Panc1 (cell line): ENCODE measurements around the gene BCAN. TPM values are rescaled to one million over a fixed set of nuclear protein-coding genes. Genes with fewer than 3 reads are reported as not detected.

Experiments used
- ATAC-seq: fragments of 200-7000 bp; cut with Tn5 transposase; 2 replicates; pipeline ENCODE4 v1.9.1; 2020; ENCODE audit warnings: mild to moderate bottlenecking, moderate library complexity
- BruUV-seq: library from RNA; stranded (reverse); fragments of 400-500 nt; replicated peaks from 2 replicates; lab custom pipeline; 2021; lab: Mats Ljungman, UMichigan
- CTCF ChIA-PET: fragments of 300-600 bp; sonication (Branson Sonifier 250); formaldehyde crosslinking; loops from one replicate; lab custom pipeline; 2022; ENCODE audit warnings: antibody characterized with exemption; lab: Charles Lee
- POLR2A ChIA-PET: fragments of 300-600 bp; sonication (Branson Sonifier 250); formaldehyde crosslinking; loops from one replicate; lab custom pipeline; 2022; ENCODE audit warnings: antibody characterized with exemption; lab: Charles Lee
- DNase-seq: peaks from one replicate; pipeline ENCODE4 v3.0.0-alpha.2; 2010; ENCODE audit warnings: low read depth, low spot score
- H3K27ac ChIP-seq: 2 replicates; pipeline ENCODE4 v1.5.1; 2011; ENCODE audit warnings: mild to moderate bottlenecking, low read length, inconsistent platforms
- H3K27me3 ChIP-seq: fragments of 200-500 bp; sonication (Bioruptor generic); 2 replicates; pipeline ENCODE4 v1.6.0; 2014; ENCODE audit warnings: low read length, inconsistent platforms; ENCODE audit not compliant: control insufficient read depth, insufficient read depth
- H3K36me3 ChIP-seq: fragments of 200-500 bp; sonication (Bioruptor generic); 2 replicates; pipeline ENCODE4 v1.5.1; 2014; ENCODE audit warnings: inconsistent platforms, mild to moderate bottlenecking, low read length, moderate library complexity; ENCODE audit not compliant: control insufficient read depth, insufficient read depth
- H3K4me1 ChIP-seq: 2 replicates; pipeline ENCODE4 v1.5.1; 2011; ENCODE audit warnings: inconsistent platforms, mild to moderate bottlenecking, low read length, moderate library complexity; ENCODE audit not compliant: control insufficient read depth, insufficient read depth
- H3K4me3 ChIP-seq, 2 experiments: 2 replicates each; pipeline ENCODE4 v1.5.1; 2011 to 2012; ENCODE audit warnings: low read depth in 2 of 2, low read length in 2 of 2, mild to moderate bottlenecking in 2 of 2, inconsistent platforms in 1 of 2, moderate library complexity in 1 of 2
- H3K9me3 ChIP-seq: fragments of 200-500 bp; sonication (Bioruptor generic); 2 replicates; pipeline ENCODE4 v1.5.1; 2014; ENCODE audit warnings: low read depth, mild to moderate bottlenecking, inconsistent platforms, low read length, moderate library complexity; ENCODE audit not compliant: control insufficient read depth, insufficient read depth
- POLR2AphosphoS5 ChIP-seq: IDR thresholded peaks from 2 replicates; pipeline ENCODE4 v1.6.1; 2012; ENCODE audit warnings: mild to moderate bottlenecking, low read depth, low read length, moderate library complexity
- SIN3A ChIP-seq: IDR thresholded peaks from 2 replicates; pipeline ENCODE4 v1.6.1; 2012; ENCODE audit warnings: low read depth, mild to moderate bottlenecking, low read length, moderate library complexity, borderline replicate concordance; ENCODE audit not compliant: insufficient read depth
- TCF7L2 ChIP-seq: IDR thresholded peaks from 2 replicates; pipeline ENCODE4 v1.6.1; 2011; ENCODE audit warnings: mild to moderate bottlenecking, low read depth, low read length, inconsistent platforms
- in situ Hi-C: cut with HindIII; loops from 2 replicates; pipeline ENCODE4 v1.10.0; 2016; ENCODE audit warnings: low sequenced_read_pairs, low pct_unique_long_range_greater_than_20kb
- intact Hi-C: fragments of 100-400 bp; cut with micrococcal nuclease; formaldehyde crosslinking; loops from one replicate; pipeline ENCODE4 v1.10.0; 2022; ENCODE audit not compliant: unreplicated experiment
- total RNA-seq: library from RNA; stranded (reverse); gene quantifications from one replicate; pipeline ENCODE4 v1.2.1, GENCODE V29; 2021; ENCODE audit not compliant: unreplicated experiment
- TF ChIP-seq, protein P1 (sequence below): fragments of 450-650 bp; IDR thresholded peaks from 2 replicates; pipeline ENCODE4 v1.5.1; 2017; ENCODE audit warnings: mild to moderate bottlenecking
- TF ChIP-seq, protein P2 (sequence below), 2 experiments: IDR thresholded peaks; 2 replicates each; pipeline ENCODE4 v1.6.1; 2011 to 2012; ENCODE audit warnings: low read depth in 2 of 2, control low read depth in 1 of 2, low read length in 1 of 2, mild to moderate bottlenecking in 1 of 2, moderate library complexity in 1 of 2; ENCODE audit not compliant: insufficient read depth in 1 of 2

Gene BCAN
- total RNA-seq, 1 experiment from 2014 or later: 0.57 TPM

DNA sequence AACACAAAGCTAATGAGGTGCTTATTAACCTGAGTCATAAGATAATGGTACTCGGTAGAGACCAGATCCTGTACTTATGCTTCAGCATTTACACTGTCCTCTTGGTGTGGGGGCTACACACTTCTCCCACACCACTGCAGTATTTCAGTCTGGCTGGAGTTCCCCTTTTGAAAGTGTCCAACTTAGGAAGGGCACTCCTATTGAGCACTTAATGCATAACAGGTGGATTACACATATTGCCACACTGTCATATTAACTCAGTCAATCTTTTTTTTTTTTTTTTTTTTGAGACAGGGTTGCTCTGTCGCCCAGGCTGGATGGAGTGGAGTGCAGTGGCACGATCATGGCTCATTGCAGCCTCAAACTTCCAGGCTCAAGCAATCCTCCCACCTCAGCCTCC is 42.1 kb upstream of the BCAN start:
- intact Hi-C loops: loop anchor here (10.0 kb wide), 1 partner anchor 145 kb away; no protein-coding TSS in a partner anchor

GRCh38 chr1:156600733-156601121 is 41.2 kb upstream of the BCAN start:
- ChIA-PET POLR2A (no interaction called here), CTCF (interaction anchor here (0.6 kb wide), 1 partner anchor 17 kb away, joined by 4 read pairs; no protein-coding TSS in a partner anchor)
- intact Hi-C loops (loop anchor here (10.0 kb wide), 1 partner anchor 146 kb away; no protein-coding TSS in a partner anchor), in situ Hi-C loops (no loop called here)
- no peaks in the 10 kb centered on the region for H3K9me3 ChIP-seq
- H3K4me1 ChIP-seq: peaks cover 5% of the 10 kb centered on the region
- peaks cover 12% of the 10 kb centered on the region for H3K36me3 ChIP-seq
- TF ChIP-seq POLR2AphosphoS5 (no peak), TCF7L2 (no peak), SIN3A (no peak)
- TF ChIP-seq, protein P1, sequence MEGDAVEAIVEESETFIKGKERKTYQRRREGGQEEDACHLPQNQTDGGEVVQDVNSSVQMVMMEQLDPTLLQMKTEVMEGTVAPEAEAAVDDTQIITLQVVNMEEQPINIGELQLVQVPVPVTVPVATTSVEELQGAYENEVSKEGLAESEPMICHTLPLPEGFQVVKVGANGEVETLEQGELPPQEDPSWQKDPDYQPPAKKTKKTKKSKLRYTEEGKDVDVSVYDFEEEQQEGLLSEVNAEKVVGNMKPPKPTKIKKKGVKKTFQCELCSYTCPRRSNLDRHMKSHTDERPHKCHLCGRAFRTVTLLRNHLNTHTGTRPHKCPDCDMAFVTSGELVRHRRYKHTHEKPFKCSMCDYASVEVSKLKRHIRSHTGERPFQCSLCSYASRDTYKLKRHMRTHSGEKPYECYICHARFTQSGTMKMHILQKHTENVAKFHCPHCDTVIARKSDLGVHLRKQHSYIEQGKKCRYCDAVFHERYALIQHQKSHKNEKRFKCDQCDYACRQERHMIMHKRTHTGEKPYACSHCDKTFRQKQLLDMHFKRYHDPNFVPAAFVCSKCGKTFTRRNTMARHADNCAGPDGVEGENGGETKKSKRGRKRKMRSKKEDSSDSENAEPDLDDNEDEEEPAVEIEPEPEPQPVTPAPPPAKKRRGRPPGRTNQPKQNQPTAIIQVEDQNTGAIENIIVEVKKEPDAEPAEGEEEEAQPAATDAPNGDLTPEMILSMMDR: no peak
- TF ChIP-seq, protein P2, sequence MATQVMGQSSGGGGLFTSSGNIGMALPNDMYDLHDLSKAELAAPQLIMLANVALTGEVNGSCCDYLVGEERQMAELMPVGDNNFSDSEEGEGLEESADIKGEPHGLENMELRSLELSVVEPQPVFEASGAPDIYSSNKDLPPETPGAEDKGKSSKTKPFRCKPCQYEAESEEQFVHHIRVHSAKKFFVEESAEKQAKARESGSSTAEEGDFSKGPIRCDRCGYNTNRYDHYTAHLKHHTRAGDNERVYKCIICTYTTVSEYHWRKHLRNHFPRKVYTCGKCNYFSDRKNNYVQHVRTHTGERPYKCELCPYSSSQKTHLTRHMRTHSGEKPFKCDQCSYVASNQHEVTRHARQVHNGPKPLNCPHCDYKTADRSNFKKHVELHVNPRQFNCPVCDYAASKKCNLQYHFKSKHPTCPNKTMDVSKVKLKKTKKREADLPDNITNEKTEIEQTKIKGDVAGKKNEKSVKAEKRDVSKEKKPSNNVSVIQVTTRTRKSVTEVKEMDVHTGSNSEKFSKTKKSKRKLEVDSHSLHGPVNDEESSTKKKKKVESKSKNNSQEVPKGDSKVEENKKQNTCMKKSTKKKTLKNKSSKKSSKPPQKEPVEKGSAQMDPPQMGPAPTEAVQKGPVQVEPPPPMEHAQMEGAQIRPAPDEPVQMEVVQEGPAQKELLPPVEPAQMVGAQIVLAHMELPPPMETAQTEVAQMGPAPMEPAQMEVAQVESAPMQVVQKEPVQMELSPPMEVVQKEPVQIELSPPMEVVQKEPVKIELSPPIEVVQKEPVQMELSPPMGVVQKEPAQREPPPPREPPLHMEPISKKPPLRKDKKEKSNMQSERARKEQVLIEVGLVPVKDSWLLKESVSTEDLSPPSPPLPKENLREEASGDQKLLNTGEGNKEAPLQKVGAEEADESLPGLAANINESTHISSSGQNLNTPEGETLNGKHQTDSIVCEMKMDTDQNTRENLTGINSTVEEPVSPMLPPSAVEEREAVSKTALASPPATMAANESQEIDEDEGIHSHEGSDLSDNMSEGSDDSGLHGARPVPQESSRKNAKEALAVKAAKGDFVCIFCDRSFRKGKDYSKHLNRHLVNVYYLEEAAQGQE (IDR thresholded peaks at IDR 0.05; ENCODE audit: insufficient read depth in 1 of 2, low read depth in 2 of 2, low read length in 1 of 2): no peak
- ATAC-seq (peak; percentile 5), DNase-seq (no peak)
- peak overlapping the region; percentile 76 to 99 for H3K4me3 ChIP-seq
- no peaks in the 10 kb centered on the region for H3K27me3 ChIP-seq
- H3K27ac ChIP-seq: peak overlapping the region; percentile 99
- TSS peak; percentile 84 for BruUV-seq

More for the DNA sequence above, 42.1 kb upstream of the BCAN start:
- H3K9me3 ChIP-seq: no peaks in the 10 kb centered on the region
- peaks cover 14% of the 10 kb centered on the region for H3K36me3 ChIP-seq
- 0 out of 2 replicates have a peak, but pooled peaks have one; percentile 33 for ATAC-seq
- H3K4me1 ChIP-seq: peaks cover 5% of the 10 kb centered on the region
- no TSS peak for BruUV-seq
- POLR2A ChIA-PET: interaction anchor here (1.4 kb wide), 1 partner anchor 9 kb away, joined by 4 read pairs; the partner anchor contains the start of gene NAXE
- TF ChIP-seq SIN3A (no peak), TCF7L2 (no peak), POLR2AphosphoS5 (no peak)
- TF ChIP-seq, protein P2 (IDR thresholded peaks at IDR 0.05; ENCODE audit: insufficient read depth in 1 of 2, low read depth in 2 of 2, low read length in 1 of 2): no peak
- TF ChIP-seq, protein P1: no peak; the same call in 1 of the 2 replicates
- CTCF ChIA-PET: no interaction called here
- H3K4me3 ChIP-seq: peak overlapping the region in 1 of 2 experiments; percentile 76; a peak in 1 of 4 replicates
- no peaks in the 10 kb centered on the region for H3K27me3 ChIP-seq
- no peak for DNase-seq
- in situ Hi-C loops: no loop called here
- no peak overlapping the region for H3K27ac ChIP-seq
